HUDEP-2 (cell line): ENCODE data around the gene SIN3B.

Source experiments
- DNase-seq, 76 experiments: peaks; one replicate each; lab custom pipeline; 2025; ENCODE audit not compliant: unreplicated experiment in 76 of 76; lab: John Stamatoyannopoulos, UW

Gene SIN3B

DNA sequence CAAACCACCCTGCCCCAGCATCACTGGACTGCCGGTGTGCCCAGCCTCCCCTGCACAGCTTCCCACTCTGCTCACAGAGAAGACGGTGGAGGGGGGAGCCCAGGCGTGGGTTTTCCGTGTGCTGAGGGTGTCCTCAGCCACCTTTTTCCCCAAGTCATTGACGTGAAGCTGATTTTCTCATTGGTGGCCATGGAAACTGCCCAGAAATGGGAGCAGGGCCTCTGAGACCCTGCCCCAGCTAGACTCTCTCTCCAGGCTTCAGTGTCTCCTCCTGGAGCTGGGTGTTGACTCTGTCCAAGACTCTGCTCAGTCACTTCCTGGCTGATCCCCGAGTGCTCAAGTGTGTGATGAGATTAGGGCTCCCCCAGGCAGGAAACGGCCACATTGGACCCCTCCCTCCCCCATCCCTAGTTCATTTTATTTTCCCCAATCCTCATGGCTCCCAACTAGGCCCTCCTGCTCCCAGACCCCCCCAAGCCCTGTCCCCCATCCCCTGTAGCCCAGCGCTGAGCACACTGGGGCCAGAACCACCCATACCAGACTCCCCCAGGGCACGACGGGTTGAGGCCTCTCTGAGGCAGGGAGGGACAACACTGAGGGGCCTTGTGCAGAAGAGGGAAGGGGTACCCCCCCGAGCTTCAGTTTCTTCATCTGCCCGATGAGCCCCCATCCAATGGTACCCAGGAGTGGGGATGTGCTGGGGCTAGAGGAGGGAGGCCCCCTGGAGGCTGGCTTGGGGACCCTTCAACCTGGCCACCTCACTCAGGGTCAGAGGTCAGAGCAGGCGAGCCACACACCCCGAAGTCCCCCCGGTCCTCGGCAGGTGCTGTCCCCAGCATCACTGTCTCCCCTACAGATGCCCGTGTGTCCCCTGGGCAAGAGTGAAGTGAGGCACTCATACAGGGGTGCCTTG lies 58.4 kb downstream of the SIN3B start:
- DNase-seq, result peak in 7 of 76 experiments; percentile 18 to 43 (median 24)

DNA sequence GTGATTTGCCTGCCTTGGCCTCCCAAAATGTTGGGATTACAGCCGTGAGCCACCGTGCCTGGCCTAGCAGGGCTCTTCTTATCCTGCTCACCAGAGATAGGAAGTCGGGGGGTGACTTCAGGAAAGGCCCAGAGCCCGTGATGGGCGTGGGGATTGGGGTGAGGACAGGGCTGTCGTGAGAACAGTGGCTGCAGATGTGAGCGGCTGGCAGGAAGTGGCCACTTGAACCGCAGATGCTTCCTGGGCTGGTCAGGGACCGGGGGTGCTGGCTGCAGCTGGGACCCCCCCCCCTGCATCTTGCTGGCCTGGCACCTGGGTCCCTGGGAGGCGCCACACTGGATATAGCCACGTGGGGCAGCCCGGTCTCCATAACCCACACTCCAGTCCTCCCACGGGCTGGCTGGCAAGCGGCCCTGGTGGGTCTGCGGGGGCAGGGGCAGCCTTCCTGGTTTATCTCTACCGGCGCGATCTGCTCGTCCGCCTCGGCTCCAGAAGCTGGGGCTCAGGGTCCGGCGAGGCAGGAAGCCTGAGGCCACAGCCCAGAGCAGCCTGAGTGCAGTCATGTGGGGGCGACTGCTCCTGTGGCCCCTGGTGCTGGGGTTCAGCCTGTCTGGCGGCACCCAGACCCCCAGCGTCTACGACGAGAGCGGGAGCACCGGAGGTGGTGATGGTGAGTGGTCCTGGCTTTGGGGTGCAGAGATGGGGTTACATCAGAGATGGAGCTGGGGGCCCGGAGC lies 59.6 kb downstream of the SIN3B start, which contains the start of gene F2RL3:
F2RL3 (plus strand) TSS at position 371 of the 737 bp plus-strand sequence; CDS start at position 562, 191 bp downstream.
- DNase-seq, result peak in 65 of 76 experiments; percentile 12 to 92 (median 70)

DNA sequence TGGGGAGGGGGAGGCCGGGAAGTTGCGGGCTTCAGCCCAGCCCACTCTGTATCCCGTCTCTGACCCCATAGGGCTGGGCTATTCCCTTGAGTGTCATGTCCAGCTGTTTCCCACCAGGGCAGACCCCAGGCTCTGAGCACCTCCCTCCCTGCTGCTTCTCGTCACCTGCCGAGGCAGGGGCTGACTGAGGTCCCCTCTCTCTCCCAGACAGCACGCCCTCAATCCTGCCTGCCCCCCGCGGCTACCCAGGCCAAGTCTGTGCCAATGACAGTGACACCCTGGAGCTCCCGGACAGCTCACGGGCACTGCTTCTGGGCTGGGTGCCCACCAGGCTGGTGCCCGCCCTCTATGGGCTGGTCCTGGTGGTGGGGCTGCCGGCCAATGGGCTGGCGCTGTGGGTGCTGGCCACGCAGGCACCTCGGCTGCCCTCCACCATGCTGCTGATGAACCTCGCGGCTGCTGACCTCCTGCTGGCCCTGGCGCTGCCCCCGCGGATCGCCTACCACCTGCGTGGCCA lies 60.2 kb downstream of the SIN3B start:
- DNase-seq, result peak in 72 of 76 experiments; percentile 29 to 89 (median 74)

DNA sequence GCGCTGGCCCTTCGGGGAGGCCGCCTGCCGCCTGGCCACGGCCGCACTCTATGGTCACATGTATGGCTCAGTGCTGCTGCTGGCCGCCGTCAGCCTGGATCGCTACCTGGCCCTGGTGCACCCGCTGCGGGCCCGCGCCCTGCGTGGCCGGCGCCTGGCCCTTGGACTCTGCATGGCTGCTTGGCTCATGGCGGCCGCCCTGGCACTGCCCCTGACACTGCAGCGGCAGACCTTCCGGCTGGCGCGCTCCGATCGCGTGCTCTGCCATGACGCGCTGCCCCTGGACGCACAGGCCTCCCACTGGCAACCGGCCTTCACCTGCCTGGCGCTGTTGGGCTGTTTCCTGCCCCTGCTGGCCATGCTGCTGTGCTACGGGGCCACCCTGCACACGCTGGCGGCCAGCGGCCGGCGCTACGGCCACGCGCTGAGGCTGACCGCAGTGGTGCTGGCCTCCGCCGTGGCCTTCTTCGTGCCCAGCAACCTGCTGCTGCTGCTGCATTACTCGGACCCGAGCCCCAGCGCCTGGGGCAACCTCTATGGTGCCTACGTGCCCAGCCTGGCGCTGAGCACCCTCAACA lies 60.8 kb downstream of the SIN3B start:
- no peak for DNase-seq

DNA sequence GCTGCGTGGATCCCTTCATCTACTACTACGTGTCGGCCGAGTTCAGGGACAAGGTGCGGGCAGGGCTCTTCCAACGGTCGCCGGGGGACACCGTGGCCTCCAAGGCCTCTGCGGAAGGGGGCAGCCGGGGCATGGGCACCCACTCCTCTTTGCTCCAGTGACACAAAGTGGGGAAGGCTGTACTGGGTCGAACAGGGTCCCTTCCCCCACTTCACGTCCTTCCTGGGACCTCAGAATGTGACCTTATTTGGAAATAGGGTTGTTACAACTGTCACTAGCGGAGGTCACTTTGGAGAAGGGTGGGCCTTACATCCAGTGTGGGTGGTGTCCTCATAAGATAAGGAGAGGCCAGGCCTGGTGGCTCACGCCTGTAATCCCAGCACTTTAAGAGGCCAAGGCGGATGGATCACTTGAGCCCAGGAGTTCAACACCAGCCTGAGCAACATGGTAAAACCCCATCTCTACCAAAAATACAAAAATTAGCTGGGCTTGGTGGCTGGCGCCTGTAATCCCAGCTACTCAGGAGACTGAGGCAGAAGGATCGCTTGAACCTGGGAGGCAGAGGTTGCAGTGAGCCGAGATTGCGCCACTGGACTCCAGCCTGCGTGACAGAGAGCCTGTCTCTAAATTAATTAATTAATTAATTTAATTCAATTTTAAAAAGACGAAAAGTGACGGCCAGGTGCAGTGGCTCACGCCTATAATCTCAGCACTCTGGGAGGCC lies 61.4 kb downstream of the SIN3B start:
- DNase-seq, result peak in 69 of 76 experiments; percentile 17 to 86 (median 62)

DNA sequence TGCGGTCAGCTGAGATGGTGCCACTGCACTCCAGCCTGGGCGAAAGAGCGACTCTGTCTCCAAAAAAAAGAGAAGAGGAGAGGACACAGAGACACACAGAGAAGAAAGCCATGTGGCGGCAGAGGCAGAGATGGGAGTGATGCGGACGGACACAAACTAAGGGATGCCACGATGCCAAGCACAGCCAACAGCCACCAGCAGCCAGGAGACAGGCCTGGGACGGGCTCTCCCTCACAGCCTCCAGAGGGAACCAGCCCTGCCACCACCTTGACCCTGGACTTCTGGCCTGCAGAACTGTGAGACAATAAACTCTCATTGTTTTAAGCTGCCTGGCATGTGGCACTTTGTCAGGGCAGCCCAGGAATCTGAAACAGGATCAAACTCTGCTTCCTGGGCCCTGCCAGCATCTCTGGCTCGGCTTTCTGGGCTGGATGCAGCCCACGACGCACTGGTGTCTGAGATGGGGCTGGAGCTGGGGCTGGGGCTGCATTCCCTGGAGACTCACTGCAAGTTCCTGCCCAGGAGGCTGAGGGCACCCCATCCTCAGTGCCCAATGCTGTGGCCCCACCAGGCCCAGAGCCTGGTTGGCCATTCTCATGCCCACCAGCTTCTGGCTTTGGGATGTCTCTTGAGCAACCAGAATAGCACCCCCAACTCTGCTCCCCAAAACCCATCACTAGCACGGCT lies 62.6 kb downstream of the SIN3B start:
- DNase-seq, result no peak

DNA sequence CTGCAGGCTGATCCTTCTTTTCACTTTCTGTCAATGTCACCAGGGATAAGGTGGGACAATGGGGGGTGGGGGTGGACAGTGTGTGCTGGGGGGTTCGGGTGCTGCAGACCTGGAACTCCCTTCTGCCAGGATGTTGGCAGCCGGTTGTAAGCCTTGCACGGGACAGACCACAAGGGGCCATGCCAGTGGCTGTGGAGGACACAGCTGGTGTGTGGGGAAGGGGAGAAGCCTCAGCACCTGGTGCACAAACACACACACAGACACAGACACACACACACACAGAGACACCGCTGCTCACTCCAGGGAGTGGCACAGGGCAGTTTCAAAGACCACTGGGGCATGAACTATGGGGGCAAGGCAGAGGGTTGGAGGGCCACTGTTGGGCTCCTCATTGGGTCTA lies 63.2 kb downstream of the SIN3B start:
- no peak for DNase-seq

DNA sequence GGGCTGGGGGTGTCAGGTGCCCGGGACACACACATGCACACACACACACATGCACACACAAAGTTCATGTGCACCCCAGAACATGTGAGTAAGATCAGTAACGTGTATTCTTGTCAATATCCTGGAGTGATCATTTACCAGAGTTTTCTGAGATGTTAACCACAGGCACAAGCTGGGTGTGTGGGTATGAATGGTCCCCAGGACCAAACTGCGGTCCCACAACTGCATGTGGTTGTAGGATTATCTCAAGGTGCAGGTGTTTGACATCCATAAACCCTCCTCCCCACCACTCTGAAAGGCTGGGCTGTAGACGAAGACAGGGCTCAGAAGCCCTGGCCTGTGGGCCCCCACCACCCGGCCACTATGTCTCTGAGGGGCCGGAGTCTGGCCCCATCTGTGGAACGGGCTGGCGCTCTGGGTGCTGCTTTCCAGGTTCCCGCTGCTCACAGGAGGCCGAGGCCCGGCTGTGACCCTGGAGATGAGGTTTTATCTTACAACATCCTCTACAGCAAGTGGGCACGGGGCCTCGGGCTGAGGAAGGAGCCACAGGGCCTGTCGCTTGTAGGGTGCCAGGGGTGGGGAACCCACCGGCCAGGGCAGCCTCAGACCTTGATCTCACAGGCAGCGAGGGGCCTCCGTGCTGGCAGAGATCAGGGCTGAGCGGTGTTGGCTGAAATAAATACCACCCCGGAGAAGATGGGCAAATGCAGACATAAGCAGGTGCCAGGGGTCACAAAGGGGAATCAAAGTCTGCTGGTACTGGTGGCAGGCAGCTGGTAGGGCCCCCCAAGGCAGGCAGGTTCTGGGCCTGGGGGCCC lies 63.9 kb downstream of the SIN3B start:
- DNase-seq, result peak in 1 of 76 experiments; percentile 5

DNA sequence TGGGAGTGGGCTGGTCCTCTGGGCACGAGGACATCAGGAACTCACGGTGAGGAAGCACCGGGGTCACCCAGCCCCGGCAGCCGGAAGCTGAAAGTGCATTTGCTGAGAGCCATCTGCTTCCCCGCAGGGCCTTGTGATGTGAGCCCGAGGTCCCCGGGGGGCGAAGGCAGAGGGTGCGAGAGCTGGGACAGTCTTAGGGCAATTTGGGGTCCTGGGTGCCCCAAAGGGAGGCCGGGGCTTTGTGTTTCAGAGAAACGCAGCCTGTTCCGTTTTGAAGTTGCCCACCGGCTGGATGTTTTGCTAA lies 64.4 kb downstream of the SIN3B start:
- DNase-seq, result no peak

DNA sequence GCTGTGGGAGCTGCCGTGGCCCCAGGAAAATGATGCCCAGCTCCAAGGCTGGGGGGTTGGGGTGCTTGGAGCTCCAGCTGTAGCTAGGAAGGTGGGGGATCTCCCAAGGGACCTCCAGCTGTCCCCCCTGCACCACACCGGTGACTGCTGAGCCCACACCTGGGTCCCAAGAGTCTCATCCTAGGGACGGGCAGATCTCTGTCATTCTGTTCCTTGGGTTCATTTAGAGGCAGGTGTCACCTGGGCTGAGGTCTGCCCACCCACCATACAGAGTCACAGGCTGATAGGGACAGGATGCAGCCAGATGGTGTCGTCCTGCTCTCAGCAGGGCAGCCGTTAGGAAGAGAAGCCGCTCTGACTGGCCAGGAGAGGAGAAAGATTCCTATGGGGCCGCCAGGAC lies 64.9 kb downstream of the SIN3B start:
- no peak for DNase-seq

DNA sequence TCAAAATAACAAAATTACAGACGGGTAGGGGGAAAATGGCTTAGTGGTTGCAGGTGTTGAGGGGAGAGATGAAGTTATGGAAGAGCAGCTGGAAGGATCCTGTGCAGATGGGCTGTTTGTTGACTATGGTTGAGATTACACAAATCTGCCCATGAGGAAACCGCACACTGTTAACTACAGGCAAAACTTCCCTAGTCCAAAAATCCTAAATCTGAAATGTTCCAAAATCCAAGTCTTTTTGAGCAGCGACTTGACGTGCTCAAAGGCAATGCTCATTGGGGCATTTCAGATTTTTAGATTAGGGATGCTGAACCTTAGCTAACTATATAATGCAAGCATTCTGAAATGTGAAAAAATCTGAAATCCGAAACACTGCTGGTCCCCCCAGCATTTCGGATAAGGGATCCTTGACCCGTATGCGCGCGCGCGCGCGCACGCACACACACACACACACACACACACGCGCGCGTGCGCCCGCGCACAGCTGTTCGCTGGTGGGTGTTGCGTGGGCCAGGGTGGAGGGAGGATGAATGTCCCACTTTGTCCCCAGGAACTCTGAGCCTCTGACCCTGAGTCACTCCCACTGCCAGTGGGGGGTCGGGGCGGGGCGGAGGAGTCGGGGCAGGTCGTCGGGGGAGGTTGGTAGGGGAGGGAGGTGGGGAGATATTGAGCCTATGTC lies 66.4 kb downstream of the SIN3B start:
- DNase-seq, result peak in 14 of 76 experiments; percentile 12 to 74 (median 45)

DNA sequence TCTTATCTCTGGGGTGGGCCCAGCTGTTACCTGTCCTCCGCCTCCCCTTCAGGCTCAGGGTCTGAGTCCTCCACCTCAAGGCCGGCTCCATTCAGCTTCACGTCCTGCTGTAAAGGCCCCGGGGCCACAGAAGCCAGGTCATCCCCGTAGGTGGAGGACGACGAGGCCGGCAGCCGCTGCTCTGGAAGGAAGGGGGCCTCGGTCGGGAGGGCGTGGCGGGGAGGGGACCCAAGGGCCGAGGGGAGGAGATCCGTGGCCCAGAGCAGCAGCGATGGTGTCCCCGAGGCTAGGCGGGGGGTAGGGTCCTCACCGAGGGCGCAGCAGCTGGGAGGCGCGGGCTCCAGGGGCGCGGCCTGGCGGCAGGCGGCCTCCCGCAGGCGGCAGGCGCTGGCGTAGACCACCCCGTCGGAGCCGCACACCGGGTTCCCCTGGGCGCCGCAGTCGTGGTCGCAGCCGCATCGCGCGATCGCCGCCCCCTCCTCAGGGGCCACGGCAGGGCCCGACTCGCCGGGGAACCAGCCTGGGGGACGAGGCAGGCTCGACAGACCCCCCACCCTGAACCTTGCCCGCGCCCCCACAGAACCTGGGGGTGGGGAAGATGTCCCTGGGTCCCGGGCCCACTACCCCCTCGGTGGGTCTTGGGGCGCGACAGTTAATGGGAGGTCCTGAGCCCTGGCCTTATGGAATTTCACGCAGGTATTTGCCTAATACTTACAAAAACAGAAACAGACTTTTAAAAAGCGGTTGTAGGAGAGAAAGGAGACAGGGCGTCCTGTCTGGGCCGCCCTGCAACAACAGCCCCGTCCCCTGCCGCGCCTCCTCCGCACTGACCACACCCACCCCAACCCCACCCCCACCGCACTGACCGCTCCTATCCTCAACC lies 67.2 kb downstream of the SIN3B start:
- DNase-seq, result peak in 17 of 76 experiments; percentile 12 to 74 (median 43)

DNA sequence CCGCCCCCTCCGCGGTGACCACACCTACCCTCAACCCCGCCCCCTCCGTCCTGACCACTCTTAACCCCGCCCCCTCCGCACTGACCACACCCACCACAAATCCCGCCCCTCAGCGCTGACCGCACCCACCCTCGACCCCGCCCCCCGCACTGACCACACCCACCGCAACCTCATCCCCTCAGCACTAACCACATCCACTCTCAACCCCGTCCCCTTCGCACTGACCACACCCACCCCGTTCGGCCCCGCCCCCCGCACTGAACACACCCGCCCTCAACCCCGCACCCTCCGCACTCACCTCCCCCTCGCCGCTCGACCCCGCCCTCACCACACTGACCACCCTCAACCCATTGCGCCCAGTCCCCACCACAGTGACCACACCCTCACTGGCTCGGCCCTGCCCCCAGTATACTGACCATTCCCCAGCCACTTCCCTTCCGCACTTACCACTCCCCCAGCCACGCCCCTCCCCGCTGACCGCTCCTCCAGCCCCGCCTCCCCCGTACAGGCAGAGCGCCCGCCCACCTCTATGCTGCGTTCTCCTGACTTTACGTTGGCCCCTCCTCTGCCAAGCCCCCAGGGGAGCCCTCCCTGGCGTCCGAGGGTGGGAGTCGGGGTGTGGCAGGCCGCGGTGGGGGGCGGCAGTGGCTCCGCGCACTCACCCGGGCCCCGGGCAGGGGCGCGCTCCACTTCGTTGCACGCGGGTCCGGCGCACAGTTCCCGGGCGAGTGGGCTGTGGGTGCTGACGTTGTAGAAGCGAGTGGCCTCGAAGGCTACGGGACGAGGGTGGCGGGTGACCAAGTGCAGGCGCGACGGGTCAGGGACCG lies 68.0 kb downstream of the SIN3B start:
- peak in 71 of 76 experiments; percentile 35 to 100 (median 95) for DNase-seq

DNA sequence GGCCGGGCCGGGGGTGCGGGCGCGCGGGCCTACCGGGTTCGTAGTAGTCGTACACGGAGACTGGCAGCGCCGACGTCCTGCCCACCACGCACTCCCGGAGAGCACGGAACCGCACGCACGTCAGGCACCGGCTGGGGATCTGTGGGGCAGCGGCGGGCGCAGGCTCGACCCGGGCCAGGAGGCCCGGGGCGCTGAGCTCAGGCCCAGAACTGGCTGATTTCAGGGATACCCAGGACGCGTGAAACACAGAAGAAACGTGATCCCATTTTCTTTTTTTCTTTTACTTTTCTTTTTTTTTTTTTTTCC lies 68.6 kb downstream of the SIN3B start:
- DNase-seq, result peak in 1 of 76 experiments; percentile 16

DNA sequence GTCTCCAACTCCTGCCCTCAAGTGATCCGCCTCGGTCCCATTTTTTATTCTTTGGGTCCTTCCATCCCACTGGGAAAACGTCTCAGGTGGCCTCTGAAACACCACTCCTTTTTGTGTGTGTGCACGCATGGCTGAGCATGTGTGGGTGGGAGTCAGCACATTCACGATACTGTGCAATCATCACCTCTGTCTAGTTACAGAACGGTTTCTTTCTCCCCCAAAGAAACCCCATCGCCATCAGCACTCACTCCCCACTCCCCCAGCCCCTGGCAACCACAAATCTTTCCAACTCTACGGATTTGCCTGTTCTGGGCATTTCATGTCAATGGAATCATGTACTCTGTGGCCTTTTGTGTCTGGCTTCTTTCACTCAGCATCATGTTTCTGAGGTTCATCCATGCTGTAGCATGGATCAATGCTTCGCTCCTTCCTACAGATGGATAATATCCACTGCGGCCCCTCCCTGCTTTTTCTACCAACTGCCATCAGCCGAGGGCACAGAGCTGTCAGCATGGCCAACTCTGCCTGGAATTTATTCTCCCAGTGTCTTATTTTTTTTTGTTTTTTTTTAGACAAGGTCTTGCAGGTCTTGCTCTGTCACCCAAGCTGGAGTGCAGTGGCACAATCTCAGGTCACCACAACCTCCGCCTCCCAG lies 69.3 kb downstream of the SIN3B start:
- no peak for DNase-seq

DNA sequence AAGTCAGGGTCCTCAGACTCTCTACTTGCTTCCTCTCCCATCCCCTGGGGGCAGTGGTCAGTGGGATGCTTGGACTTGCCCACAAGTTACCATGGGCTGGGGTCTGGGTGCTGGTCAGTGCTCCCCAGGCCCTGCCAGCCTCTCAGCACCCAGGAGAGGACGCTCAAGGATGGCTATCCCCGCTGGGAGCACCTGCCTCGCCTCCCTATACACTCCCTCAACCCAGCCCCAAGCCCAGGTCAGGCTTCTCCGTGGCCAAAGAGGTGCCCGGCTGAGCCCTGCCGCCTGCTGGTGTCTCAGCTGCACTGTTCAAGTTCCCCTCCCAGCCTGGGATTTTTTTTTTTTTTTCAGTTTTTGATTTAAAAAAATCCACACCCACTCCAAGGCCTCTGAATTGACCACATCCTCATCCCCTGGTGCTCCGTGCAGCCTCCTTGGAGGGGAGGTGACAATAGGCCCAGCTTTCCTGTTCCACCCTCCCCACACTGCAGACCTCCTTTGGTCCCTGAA lies 70.4 kb downstream of the SIN3B start:
- DNase-seq, result peak in 56 of 76 experiments; percentile 23 to 81 (median 54)
